NCI-H128 (cell line): ENCODE results near the gene GPR183.
"Not testable (repeated sequence)": the region's sequence is repeated elsewhere in the genome, so short reads cannot be mapped to it uniquely, and the experiment has no call there.

ENCODE experiments used
- DNase-seq: peaks from one replicate; lab custom pipeline; 2025; ENCODE audit not compliant: unreplicated experiment; lab: John Stamatoyannopoulos, UW

The GPR183 gene

DNA sequence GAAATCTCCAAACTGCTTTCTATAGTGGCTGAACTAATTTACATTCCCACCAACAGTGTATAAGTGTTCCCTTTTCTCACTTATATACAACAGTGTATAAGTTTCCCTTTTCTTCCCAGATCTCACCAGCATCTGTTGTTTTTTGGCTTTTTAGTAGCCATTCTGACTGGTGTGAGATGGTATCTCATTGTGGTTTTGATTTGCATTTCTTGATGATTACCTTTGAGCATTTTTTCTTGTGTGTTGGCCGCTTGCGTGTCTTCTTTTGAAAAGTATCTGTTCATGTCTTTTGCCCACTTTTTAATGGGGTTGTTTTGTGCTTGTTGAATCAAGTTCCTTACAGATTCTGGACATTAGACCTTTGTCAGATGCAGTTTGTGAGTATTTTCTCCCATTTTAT lies 57.6 kb downstream of the GPR183 start:
- DNase-seq: not testable (repeated sequence)

DNA sequence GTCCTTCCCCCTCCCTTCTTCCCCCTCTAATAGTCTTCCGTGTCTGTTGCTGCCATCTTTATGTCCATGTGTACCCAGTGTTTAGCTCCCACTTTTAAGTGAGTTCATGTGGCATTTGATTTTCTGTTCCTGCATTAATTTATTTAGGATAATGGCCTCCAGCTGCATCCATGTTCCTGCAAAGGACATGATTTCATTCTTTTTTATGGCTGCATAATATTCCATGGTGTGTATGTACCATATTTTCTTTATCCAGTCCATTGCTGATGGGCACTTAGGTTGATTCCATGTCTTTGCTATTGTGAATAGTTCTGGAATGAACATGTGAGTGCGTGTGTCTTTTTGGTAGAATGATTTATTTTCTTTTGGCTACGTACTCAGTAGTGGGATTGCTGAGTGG lies 58.0 kb downstream of the GPR183 start:
- DNase-seq: not testable (repeated sequence)

DNA sequence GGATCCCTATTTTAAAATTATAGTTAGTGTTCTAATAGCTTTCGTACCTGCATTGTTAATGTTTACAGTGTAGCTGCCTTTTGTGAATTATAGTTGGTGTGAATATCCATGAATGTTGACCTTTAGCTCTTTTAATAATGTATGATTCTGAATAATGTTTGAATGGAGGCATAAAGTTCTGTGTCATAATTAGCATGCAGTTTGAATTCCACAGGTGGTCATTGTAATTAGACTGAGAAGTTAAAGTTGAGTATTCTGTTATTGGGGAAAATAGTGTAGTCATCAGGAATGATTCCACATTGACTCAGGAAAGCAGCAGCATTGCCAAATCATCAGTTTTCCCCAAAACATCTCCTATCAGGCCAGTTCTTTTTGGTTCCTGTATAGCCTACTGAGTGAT lies 61.1 kb downstream of the GPR183 start:
- DNase-seq: no peak
